HEK293 (cell line): ENCODE measurements around the gene AQP5.

Experiments used
- CTCF ChIP-seq: fragments of 450-650 bp; formaldehyde crosslinking; IDR thresholded peaks from 2 replicates; pipeline ENCODE4 v1.5.1; 2016; ENCODE audit warnings: missing biosample characterization, missing genetic modification characterization
- HOXA7 ChIP-seq: sonication (generic); formaldehyde crosslinking; IDR thresholded peaks from 2 replicates; pipeline ENCODE4 v1.8.1; 2022; ENCODE audit warnings: missing genetic modification reagents, borderline replicate concordance
- PBX3 ChIP-seq: sonication (generic); formaldehyde crosslinking; IDR thresholded peaks from 2 replicates; pipeline ENCODE4 v1.8.1; 2022; ENCODE audit warnings: mild to moderate bottlenecking, moderate library complexity, missing genetic modification reagents
- SP2 ChIP-seq: fragments of 450-650 bp; formaldehyde crosslinking; IDR thresholded peaks from 2 replicates; pipeline ENCODE4 v1.5.1; 2016; ENCODE audit warnings: missing biosample characterization, missing genetic modification characterization
- TRIM28 ChIP-seq: IDR thresholded peaks from 2 replicates; pipeline ENCODE4 v1.6.1; 2011; ENCODE audit warnings: low read length, control low read depth, borderline replicate concordance
- ZBTB1 ChIP-seq: fragments of 450-650 bp; formaldehyde crosslinking; IDR thresholded peaks from 2 replicates; pipeline ENCODE4 v1.5.1; 2016; ENCODE audit warnings: missing biosample characterization, missing genetic modification characterization
- ZBTB21 ChIP-seq: fragments of 450-650 bp; formaldehyde crosslinking; IDR thresholded peaks from 2 replicates; pipeline ENCODE4 v1.5.1; 2017; ENCODE audit warnings: missing biosample characterization, missing genetic modification characterization
- ZBTB6 ChIP-seq: fragments of 450-650 bp; formaldehyde crosslinking; IDR thresholded peaks from 2 replicates; pipeline ENCODE4 v1.5.1; 2017; ENCODE audit warnings: missing biosample characterization, missing genetic modification characterization
- ZNF146 ChIP-seq: fragments of 450-650 bp; formaldehyde crosslinking; IDR thresholded peaks from 2 replicates; pipeline ENCODE4 v1.5.1; 2016; ENCODE audit warnings: missing biosample characterization, missing genetic modification characterization
- ZNF26 ChIP-seq: fragments of 450-650 bp; formaldehyde crosslinking; IDR thresholded peaks from 2 replicates; pipeline ENCODE4 v1.5.1; 2016; ENCODE audit warnings: missing biosample characterization, missing genetic modification characterization
- ZNF350 ChIP-seq: fragments of 450-650 bp; formaldehyde crosslinking; IDR thresholded peaks from 2 replicates; pipeline ENCODE4 v1.5.0; 2017; ENCODE audit warnings: missing biosample characterization, mild to moderate bottlenecking, missing genetic modification characterization
- ZNF561 ChIP-seq: fragments of 450-650 bp; IDR thresholded peaks from 2 replicates; pipeline ENCODE4 v1.5.1; 2018; ENCODE audit warnings: missing biosample characterization, missing genetic modification characterization, borderline replicate concordance
- ZSCAN5A ChIP-seq: fragments of 450-650 bp; formaldehyde crosslinking; IDR thresholded peaks from 2 replicates; pipeline ENCODE4 v1.5.1; 2016; ENCODE audit warnings: missing biosample characterization, missing genetic modification characterization

- TF ChIP-seq CTCF (tag by site-specific recombination) (no peak), ZNF146 (tag by site-specific recombination) (no peak), SP2 (tag by site-specific recombination) (no peak), ZNF561 (tag by site-specific recombination) (no peak), ZSCAN5A (no peak), ZNF350 (tag by site-specific recombination) (no peak), HOXA7 (CRISPR knock-in tag) (no peak), TRIM28 (no peak), ZBTB1 (tag by site-specific recombination) (no peak), ZBTB6 (no peak), PBX3 (CRISPR knock-in tag) (no peak), ZBTB21 (tag by site-specific recombination) (no peak), ZNF26 (tag by site-specific recombination) (no peak)
These were observed 29.6 kb upstream of the AQP5 start for GRCh38 chr12:49932023-49932422.
